Stimulated activated naive B cell treated with anti-CD40 and anti-IgM and Interleukin-4, amounts not matched to agents 10 μg/mL and 1 μg/mL and 100 μg/mL, for 72 hours (primary cell): ENCODE data around the gene OR51F1.
"Not testable (repeated sequence)": the region's sequence is repeated elsewhere in the genome, so short reads cannot be mapped to it uniquely, and the experiment has no call there.

ENCODE experiments used
- ATAC-seq, 2 donors: fragments of 150-1000 bp; cut with Tn5 transposase; replicated peaks; 2 replicates each; pipeline ENCODE4 v1.10.0; 2021; ENCODE audit warnings: moderate library complexity in 1 of 2
- DNase-seq: peaks from one replicate; pipeline ENCODE4 v3.0.0; 2021
- H3K27ac Mint-ChIP-seq: one replicate; pipeline ENCODE4 v1.8.0; 2022; ENCODE audit warnings: mild to moderate bottlenecking, mixed read lengths
- H3K27me3 Mint-ChIP-seq, 2 donors: one replicate each; pipeline ENCODE4 v1.8.0; 2022; ENCODE audit warnings: mixed read lengths in 2 of 2
- H3K36me3 Mint-ChIP-seq, 2 donors: one replicate each; pipeline ENCODE4 v1.8.0; 2022; ENCODE audit warnings: mixed read lengths in 2 of 2, mild to moderate bottlenecking in 1 of 2
- H3K4me1 Mint-ChIP-seq, 2 donors: one replicate each; pipeline ENCODE4 v1.8.0; 2022; ENCODE audit warnings: mixed read lengths in 2 of 2, mild to moderate bottlenecking in 1 of 2
- H3K4me3 Mint-ChIP-seq, 2 donors: one replicate each; pipeline ENCODE4 v1.8.0; 2022; ENCODE audit warnings: mild to moderate bottlenecking in 2 of 2, mixed read lengths in 2 of 2, moderate library complexity in 1 of 2
- H3K9me3 Mint-ChIP-seq, 2 donors: one replicate each; pipeline ENCODE4 v1.8.0; 2022; ENCODE audit warnings: mixed read lengths in 2 of 2, mild to moderate bottlenecking in 1 of 2

Gene OR51F1, protein sequence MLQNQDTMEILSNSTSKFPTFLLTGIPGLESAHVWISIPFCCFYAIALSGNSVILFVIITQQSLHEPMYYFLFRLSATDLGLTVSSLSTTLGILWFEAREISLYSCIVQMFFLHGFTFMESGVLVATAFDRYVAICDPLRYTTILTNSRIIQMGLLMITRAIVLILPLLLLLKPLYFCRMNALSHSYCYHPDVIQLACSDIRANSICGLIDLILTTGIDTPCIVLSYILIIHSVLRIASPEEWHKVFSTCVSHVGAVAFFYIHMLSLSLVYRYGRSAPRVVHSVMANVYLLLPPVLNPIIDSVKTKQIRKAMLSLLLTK

DNA sequence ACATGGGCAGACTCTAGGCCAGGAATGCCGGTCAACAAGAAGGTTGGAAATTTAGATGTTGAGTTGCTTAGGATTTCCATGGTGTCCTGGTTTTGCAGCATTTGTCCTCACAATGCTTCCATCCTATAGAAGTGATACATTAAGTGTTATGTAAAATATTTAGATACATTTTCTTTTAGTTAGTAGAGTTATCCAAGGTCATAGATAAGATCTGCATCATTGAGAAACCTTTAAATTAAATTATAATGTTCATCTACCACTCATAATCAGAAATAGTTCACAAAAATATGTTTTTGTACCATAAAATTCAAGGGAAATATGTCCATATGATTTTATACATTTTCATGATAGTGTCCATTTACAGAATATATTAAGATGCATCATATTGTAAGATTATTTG lies at the start of gene OR51F1:
Gene OR51F1, minus strand, starts transcription at position 101 of the 400 bp plus-strand sequence. Its CDS starts 0 bp downstream, at position 101.
- ATAC-seq (no peak), DNase-seq (no peak)
- H3K36me3 Mint-ChIP-seq, result no peaks in the 10 kb centered on the region
- no peak within 1 kb of the TSS for H3K27ac Mint-ChIP-seq
- H3K4me3 Mint-ChIP-seq, result no peak within 1 kb of the TSS
- peaks cover 0 to 13% of the 10 kb centered on the region in 2 donors for H3K27me3 Mint-ChIP-seq
- no peaks in the 10 kb centered on the region for H3K4me1 Mint-ChIP-seq
- H3K9me3 Mint-ChIP-seq, result no peaks in the 10 kb centered on the region

DNA sequence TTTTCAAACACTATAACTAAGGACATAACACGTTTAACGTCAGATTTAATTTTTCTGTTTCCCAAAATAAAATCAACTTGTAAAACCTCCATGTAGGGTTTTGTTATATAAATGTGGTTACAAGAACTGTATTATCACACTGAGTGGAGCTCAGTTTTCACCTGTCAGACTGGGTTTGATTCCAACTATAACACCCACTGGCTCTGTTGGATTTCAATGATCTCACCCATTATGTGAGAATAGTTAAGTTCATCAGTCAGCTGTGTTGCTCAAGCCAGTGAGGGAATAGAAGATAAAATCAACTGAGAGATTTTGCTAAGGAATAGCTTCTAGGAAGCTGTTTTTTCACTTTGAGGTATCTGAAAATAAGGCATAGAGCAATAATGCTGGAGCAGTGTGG lies 39.5 kb upstream of the OR51F1 start:
- H3K4me1 Mint-ChIP-seq, result no peaks in the 10 kb centered on the region
- no peaks in the 10 kb centered on the region for H3K36me3 Mint-ChIP-seq
- peaks cover 0 to 3% of the 10 kb centered on the region in 2 donors for H3K27me3 Mint-ChIP-seq
- ATAC-seq, result no peak
- no peaks in the 10 kb centered on the region for H3K9me3 Mint-ChIP-seq
- no peak for DNase-seq
- no peak overlapping the region for H3K4me3 Mint-ChIP-seq
- H3K27ac Mint-ChIP-seq, result no peak overlapping the region

DNA sequence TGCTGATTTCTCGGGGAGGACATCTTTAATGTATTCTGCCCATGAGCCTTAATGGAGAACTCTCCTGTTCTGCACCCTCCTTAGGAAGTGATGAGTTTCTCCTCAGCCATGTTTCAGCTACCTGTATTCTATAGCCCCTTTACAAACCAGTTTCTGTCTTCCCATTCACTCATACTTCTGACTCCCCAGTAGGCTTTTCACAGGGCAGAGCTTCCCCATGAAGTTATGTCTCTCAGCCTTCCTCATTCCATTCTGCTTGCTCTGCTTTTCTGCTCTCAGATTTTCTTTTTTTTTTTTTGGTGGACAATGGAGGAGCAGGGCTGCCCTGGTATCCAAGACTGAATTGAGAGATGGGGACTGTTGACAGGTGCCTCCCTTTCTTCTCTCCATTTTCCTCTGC lies 38.7 kb upstream of the OR51F1 start:
- no peaks in the 10 kb centered on the region for H3K4me1 Mint-ChIP-seq
- H3K4me3 Mint-ChIP-seq, result no peak overlapping the region
- H3K36me3 Mint-ChIP-seq, result no peaks in the 10 kb centered on the region
- ATAC-seq (no peak), DNase-seq (no peak)
- H3K9me3 Mint-ChIP-seq, result no peaks in the 10 kb centered on the region
- H3K27ac Mint-ChIP-seq, result no peak overlapping the region
- peaks cover 0 to 7% of the 10 kb centered on the region in 2 donors for H3K27me3 Mint-ChIP-seq

DNA sequence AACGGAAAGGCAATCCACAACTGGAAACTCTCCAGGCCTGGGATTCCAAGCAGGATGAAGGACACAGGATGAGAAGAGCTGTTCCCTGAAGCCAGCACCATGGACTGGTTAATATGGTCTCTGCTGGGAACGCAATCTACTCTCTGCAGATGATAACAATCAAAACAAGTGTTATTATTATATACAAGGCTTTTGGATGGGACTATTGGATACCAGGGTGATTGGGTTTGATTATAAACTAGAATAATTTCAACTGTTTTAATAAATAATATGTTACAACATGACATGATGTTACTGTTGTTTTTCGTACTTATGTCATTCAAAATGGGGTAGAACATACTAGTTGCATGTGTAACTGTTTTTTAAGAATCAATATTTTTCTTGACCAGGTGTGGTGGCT lies 34.5 kb upstream of the OR51F1 start, which contains the start of gene OR52R1:
Gene OR52R1, minus strand, starts transcription at position 101 of the 400 bp plus-strand sequence. Its CDS starts 0 bp downstream, at position 101.
- DNase-seq, result no peak
- H3K36me3 Mint-ChIP-seq, result no peaks in the 10 kb centered on the region
- H3K27ac Mint-ChIP-seq, result no peak within 1 kb of the TSS
- peaks cover 0 to 4% of the 10 kb centered on the region in 2 donors for H3K27me3 Mint-ChIP-seq
- H3K4me3 Mint-ChIP-seq, result no peak within 1 kb of the TSS
- H3K9me3 Mint-ChIP-seq, result no peaks in the 10 kb centered on the region
- H3K4me1 Mint-ChIP-seq, result no peaks in the 10 kb centered on the region
- no peak for ATAC-seq

DNA sequence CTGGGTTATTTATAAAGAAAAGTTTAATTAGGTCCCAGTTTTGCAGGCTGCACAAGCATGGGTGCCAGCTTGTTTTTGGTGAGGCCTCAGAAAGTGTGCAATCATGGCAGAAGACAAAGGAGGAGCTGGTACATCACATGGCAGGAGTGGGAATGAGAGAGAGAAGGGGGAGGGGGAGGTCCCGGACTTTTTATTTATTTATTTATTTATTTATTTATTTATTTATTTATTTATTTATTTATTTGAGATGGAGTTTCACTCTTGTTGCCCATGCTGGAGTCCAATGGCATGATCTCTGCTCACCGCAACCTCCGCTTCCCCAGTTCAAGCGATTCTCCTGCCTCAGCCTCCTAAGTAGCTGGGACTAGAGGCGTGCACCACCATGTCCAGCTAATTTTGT lies 31.6 kb upstream of the OR51F1 start:
- H3K27ac Mint-ChIP-seq, H3K4me1 Mint-ChIP-seq, H3K4me3 Mint-ChIP-seq, H3K36me3 Mint-ChIP-seq, DNase-seq, H3K9me3 Mint-ChIP-seq, ATAC-seq, H3K27me3 Mint-ChIP-seq: not testable (repeated sequence)

DNA sequence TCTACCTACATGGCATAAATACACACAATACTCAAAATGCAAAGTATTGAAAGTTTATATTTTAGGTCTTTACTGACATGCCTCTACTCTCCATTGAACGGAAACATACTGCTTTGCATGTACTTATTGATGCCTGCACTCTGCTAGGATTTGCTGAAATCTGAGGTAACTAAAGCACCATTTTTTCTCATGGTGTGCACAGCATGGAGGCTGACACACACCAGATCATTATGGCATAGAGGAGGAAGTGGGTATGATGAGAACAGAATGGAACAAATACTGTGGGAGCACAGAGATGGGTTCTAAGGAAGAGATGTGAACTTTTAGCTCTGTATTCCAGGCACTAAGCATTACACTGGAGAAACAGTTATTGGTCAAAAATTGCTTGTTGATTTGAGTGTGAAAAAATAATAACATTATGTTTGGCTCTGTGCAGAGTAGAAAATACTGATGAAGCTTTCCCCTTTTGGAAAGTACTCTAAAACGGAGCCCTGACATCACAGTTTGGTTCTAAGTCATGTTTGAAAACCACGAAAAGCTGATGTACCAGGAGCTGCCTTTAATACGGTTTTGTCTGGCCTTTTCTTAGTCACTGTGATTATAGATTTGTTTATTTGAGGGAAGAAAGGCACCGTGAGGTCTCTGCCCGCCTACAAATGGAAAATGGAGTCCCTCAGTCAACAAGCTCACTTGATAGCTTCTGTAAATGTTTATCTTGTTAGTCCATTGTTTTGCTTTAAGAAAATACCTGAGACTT lies 28.9 kb upstream of the OR51F1 start:
- no peaks in the 10 kb centered on the region for H3K9me3 Mint-ChIP-seq
- H3K27me3 Mint-ChIP-seq, result no peaks in the 10 kb centered on the region
- H3K36me3 Mint-ChIP-seq, result no peaks in the 10 kb centered on the region
- no peak for ATAC-seq
- DNase-seq, result no peak
- H3K27ac Mint-ChIP-seq, result no peak overlapping the region
- H3K4me1 Mint-ChIP-seq, result no peaks in the 10 kb centered on the region
- H3K4me3 Mint-ChIP-seq, result no peak overlapping the region

DNA sequence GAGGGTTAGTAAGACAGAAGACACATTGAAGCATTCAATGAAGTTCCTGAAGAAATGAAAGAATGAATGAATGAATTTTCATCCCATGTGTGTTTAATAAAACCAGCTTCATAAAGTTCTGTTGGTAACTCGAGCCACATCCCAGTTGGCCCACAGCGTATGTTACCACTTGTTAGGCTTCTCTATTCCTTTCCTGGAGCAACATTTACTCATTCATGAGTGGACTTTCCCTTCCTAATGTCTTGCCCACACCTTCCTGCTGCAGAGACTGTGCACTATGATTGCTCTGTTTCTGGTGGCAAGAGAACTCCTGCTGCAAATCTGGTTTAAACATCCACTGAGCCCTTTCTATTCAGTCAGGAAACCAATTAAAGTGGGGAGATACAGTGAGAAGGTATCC lies 27.5 kb upstream of the OR51F1 start:
- DNase-seq (no peak), ATAC-seq (no peak)
- Mint-ChIP-seq H3K9me3 (no peaks in the 10 kb centered on the region), H3K36me3 (no peaks in the 10 kb centered on the region), H3K27ac (no peak overlapping the region), H3K4me3 (no peak overlapping the region), H3K27me3 (peaks cover 0 to 5% of the 10 kb centered on the region in 2 donors), H3K4me1 (no peaks in the 10 kb centered on the region)

DNA sequence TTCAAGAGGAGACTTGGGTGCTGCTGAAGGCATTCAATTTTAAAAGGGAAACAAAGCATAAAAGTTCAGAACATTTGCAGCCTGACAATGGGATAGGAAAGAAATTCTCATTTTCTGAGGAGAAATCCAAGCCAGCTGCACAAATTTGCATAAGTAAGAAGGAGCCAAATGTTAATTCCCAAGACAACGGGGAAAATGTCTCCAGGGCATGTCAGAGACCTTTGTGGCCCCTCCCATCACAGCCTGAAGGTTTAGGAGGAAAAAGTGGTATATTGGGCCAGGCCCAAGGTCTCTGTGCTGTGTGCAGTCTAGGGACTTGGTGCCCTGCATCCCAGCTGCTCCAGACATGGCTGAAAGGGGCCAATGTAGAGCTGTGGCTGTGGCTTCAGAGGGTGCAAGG lies 12.7 kb upstream of the OR51F1 start:
- Mint-ChIP-seq H3K4me1 (no peaks in the 10 kb centered on the region), H3K36me3 (no peaks in the 10 kb centered on the region), H3K4me3 (no peak overlapping the region), H3K9me3 (peaks cover 8 to 14% of the 10 kb centered on the region in 2 donors), H3K27ac (no peak overlapping the region), H3K27me3 (peaks cover 0 to 10% of the 10 kb centered on the region in 2 donors)
- DNase-seq (no peak), ATAC-seq (no peak)

DNA sequence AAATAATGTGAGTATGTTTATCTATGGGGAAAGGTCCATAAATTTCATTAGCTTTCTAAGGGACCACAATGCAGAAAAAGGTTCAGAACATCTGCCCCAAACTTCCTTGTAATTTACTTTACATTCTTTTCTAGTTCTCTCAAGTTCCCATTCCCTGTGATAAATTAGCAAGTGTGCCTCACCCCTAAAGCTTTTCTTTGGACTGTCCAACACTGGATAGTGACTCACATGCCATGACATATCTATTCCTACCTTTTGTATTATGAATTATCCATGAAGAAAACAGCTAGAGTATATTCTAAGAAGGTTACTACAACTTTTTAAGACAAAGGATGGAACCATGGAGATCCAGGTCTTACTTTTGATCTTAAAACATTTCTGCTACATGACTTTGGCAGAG lies 1.6 kb downstream of the OR51F1 start:
- H3K36me3 Mint-ChIP-seq, result no peaks in the 10 kb centered on the region
- H3K4me3 Mint-ChIP-seq, result no peak overlapping the region
- H3K9me3 Mint-ChIP-seq, result no peaks in the 10 kb centered on the region
- H3K4me1 Mint-ChIP-seq, result no peaks in the 10 kb centered on the region
- ATAC-seq, result no peak
- no peak overlapping the region for H3K27ac Mint-ChIP-seq
- DNase-seq, result no peak
- H3K27me3 Mint-ChIP-seq, result peaks cover 0 to 13% of the 10 kb centered on the region in 2 donors

DNA sequence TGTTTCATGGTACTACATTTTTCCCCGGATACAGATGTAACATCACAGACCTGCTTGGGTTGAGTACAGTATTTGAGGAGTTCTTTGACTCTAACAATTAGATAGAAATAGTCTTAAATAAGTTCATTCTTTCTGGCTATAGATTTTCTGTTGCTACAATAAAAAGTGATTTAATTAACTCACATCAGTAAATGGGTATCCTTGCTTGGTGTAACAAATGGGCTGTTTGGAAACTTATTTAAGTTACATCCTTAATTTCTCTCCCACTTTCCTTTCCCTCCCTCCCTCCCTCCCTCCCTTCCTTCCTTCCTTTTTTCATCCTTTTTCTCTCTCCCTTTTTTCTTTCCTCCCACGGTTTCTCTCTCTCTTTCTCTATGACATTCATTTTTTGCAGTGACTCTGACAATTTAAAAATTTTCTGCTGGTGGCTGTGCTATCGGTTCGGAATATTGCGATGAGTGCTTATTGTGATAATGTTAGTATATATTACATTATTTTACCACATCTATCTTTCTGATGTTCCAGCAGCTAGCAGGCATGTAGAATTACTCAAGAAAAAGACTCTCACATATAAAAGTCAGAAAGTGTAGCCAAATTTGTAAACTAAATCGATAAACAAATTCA lies 3.2 kb downstream of the OR51F1 start:
- Mint-ChIP-seq H3K4me1 (no peaks in the 10 kb centered on the region), H3K27ac (no peak overlapping the region)
- no peak for ATAC-seq

DNA sequence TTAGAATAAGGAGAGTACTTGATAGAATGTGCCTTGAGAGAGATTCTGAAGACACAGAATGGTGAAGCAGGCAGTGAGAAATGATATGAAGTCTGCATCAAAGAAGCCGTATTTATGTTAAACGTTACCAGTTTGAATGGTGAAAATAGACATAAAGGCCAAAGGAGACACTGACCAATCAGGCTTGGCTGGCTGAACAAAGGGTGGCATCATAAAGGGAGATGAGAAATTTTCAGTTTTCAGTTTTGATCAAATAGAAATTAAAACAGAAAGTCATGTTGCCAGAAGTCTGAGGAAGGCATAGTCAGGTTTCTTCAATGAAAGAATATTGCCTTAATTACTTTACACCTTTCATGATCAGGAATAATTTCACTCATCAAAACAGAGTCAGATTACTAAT lies 6.6 kb downstream of the OR51F1 start:
- Mint-ChIP-seq H3K27me3 (peaks cover 0 to 6% of the 10 kb centered on the region in 2 donors), H3K4me3 (no peak overlapping the region), H3K27ac (no peak overlapping the region), H3K36me3 (no peaks in the 10 kb centered on the region), H3K9me3 (no peaks in the 10 kb centered on the region), H3K4me1 (no peaks in the 10 kb centered on the region)
- ATAC-seq, result no peak
- DNase-seq, result no peak

More for the DNA sequence above, 3.2 kb downstream of the OR51F1 start:
- H3K4me3 Mint-ChIP-seq, result no peak overlapping the region
- no peaks in the 10 kb centered on the region for H3K9me3 Mint-ChIP-seq
- no peaks in the 10 kb centered on the region for H3K36me3 Mint-ChIP-seq
- peaks cover 0 to 13% of the 10 kb centered on the region in 2 donors for H3K27me3 Mint-ChIP-seq
- no peak for DNase-seq

DNA sequence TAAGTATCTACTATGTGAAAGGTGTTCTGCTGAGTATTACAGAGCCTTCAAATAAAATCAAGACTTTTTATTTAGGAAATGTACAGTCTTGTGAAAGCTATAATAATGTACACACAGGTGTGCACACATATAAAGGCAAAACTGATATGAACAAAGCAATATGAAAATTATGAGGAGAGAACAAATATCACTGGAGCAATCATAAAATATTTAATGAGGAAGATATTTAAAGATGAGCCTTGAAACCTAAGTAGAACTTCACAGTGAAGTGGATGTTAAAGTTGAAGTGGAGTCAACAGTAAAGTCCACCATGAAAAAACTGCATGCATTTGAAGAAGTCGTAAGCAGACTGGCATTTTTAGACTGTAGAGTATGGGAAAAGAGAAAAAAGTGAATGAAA lies 18.5 kb downstream of the OR51F1 start:
- ATAC-seq (no peak), DNase-seq (no peak)
- Mint-ChIP-seq H3K36me3 (no peaks in the 10 kb centered on the region), H3K4me1 (no peaks in the 10 kb centered on the region), H3K27me3 (peaks cover 17 to 18% of the 10 kb centered on the region in 2 donors), H3K9me3 (peaks cover 2 to 6% of the 10 kb centered on the region in 2 donors), H3K4me3 (no peak overlapping the region), H3K27ac (no peak overlapping the region)

DNA sequence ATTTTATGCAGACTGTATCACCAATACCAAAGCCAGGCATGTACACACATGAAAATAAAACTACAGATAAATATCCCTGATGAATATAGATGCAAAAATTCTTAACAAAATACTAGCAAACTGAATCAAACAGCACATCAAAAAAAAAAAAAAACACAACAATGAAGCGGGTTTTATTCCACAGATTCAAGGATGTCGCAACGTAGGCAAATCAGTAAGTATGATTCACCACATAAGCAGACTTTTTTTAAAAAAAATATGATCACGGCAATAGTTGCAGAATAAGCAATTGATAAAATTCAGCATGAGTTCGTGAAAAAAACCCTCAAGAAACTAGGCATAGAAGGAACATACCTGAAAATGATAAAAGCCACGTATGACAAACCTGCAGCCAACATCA lies 21.3 kb downstream of the OR51F1 start:
- H3K36me3 Mint-ChIP-seq, result no peaks in the 10 kb centered on the region
- DNase-seq (no peak), ATAC-seq (no peak)
- H3K27ac Mint-ChIP-seq, result no peak overlapping the region
- H3K27me3 Mint-ChIP-seq, result peaks cover 17 to 18% of the 10 kb centered on the region in 2 donors
- no peaks in the 10 kb centered on the region for H3K4me1 Mint-ChIP-seq
- H3K4me3 Mint-ChIP-seq, result no peak overlapping the region
- peaks cover 2 to 6% of the 10 kb centered on the region in 2 donors for H3K9me3 Mint-ChIP-seq

DNA sequence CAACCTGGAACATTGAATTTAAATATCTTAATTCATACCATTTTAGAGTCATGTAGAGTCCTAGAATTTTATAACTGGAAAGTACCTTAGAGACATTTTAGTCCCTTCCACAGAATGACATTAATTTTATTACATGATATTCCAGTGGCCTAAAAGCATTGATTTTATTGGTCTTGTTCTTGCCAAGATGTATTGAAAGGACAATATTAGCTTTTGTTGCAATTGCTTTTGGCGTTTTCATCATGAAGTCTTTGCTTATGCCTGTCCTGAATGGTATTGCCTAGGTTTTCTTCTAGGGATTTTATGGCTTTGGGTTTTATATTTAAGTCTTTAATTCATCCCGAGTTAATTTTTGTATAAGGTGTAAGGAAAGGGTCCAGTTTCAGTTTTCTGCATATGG lies 29.0 kb downstream of the OR51F1 start:
- Mint-ChIP-seq H3K27ac (no peak overlapping the region), H3K27me3 (peaks cover 9 to 22% of the 10 kb centered on the region in 2 donors), H3K4me3 (no peak overlapping the region), H3K9me3 (no peaks in the 10 kb centered on the region), H3K36me3 (no peaks in the 10 kb centered on the region), H3K4me1 (no peaks in the 10 kb centered on the region)
- no peak for DNase-seq
- no peak for ATAC-seq
